ENCODE data around the gene BEST4.
A peak's percentile ranks its signal among the peaks of the same experiment; 100 is the strongest.

BEST4 gene

DNA sequence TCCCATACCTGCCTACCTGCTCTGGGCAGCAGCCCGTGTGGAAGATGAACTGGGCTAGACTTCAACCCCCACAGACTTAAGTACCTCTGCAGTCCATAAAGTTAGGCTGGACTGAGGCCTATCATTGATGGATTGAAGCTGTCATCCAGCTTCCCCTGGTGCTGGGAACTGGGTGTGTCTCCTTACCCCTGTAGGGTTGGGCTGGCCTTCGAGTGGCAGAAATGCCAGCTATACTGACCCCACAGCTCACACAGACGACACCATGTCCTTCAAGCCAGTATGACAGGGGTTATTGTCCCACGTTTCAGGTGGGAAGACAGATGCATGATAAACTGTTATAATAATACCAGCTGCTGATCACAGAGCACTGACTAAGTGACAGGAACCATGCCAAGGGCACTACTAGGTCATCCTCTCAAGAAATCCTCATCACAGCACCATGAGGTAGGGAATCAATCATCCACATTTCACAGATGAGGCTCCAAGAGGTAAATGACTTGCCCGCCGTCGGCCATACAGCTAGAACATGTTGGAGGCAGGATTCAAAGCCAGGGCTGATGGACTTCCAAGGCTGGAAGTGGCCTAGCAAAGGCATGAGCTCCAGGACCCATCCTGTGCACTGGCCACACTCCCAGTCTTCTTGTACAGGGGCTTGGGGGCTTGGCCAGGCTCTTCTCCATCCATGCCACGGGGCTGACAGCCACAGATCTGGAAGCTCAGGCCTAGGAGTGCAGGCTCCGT, at the start of gene BEST4:
TSS of gene BEST4 (minus strand) at position 51 of the 741 bp plus-strand sequence. CDS start 465 bp downstream, outside the sequence.
- TF ChIP-seq CTCF (conservative IDR thresholded peaks at IDR 0.05) (no peak), ZFX (IDR thresholded peaks at IDR 0.05) (no peak)
- H3K27ac ChIP-seq: no peak within 1 kb of the TSS

- TF ChIP-seq CTCF (conservative IDR thresholded peaks at IDR 0.05): peak; percentile 94
- TF ChIP-seq ZFX (IDR thresholded peaks at IDR 0.05): no peak
- H3K27ac ChIP-seq: no peak overlapping the region
Observed at GRCh38 chr1:44835738-44836675, 48.0 kb upstream of the BEST4 start.

DNA sequence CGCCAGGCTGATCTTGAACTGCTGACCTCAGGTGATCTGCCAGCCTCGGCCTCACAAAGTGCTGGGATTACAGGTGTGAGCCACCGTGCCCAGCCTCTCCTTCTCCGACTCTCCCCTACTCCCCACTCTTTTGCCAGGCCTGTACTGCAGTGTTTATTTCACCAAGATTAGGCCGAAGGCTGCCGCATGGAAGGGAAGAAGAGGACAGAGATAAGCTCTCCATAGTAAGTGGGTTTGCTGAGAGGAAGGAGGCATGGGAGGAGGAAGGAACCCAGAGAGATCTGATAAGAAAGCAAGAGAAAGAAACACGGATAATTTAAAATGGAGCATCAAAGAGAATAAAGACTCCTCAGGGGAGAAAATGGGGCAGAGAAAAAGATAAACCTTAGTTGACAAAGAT, 46.4 kb upstream of the BEST4 start:
- no peak overlapping the region for H3K27ac ChIP-seq
- TF ChIP-seq ZFX (IDR thresholded peaks at IDR 0.05) (no peak), CTCF (conservative IDR thresholded peaks at IDR 0.05) (no peak)

DNA sequence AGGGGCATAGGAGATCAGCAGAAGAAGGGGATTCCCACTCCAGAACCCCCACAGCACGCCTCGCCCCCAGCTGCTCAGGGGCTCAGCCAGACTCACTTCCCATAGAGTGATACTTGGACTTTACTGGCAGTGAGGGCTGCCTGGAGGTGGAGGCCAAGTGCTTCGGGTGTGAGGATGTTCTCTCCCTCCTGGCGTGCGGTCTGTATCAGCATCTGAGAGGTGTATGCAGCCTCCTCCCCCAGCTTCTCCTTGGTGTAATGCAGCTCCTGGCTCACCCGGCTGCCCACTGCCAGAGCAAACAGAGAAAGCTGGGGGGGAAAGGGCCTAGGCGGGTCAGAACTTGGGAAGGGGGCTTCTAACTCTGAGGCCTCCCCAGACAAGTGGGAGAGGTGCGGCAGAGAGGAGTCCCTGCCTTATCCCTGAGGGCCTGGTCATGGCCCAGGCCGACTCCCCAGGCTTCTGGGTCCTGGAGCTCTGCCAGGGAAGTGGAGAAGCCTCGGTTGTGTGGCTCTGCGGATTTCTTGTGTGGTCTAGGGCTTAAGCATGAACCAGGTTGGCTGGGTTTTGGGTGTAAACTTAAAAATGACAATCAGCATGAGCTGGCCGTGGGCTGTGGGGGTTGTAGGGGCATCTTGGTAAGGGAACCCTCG, 44.2 kb upstream of the BEST4 start:
- no peak overlapping the region for H3K27ac ChIP-seq
- TF ChIP-seq ZFX (IDR thresholded peaks at IDR 0.05): no peak
- TF ChIP-seq CTCF (conservative IDR thresholded peaks at IDR 0.05): no peak

GRCh38 chr1:44831516-44831915, 43.5 kb upstream of the BEST4 start:
- no peak overlapping the region for H3K27ac ChIP-seq
- no peak for TF ChIP-seq ZFX (IDR thresholded peaks at IDR 0.05)
- no peak for TF ChIP-seq CTCF (conservative IDR thresholded peaks at IDR 0.05)

- H3K27ac ChIP-seq: no peak overlapping the region
- TF ChIP-seq CTCF (conservative IDR thresholded peaks at IDR 0.05) (no peak), ZFX (IDR thresholded peaks at IDR 0.05) (no peak)
Observed at GRCh38 chr1:44830900-44831304, 42.9 kb upstream of the BEST4 start.

Measured in C4-2B (cell line).